Renal cortex interstitium (tissue), 11 donors: ENCODE results near the gene IRX2. TPM values are rescaled to one million over a fixed set of nuclear protein-coding genes. Genes with fewer than 3 reads are reported as not detected.

Source experiments
- DNase-seq, 11 donors: peaks; one replicate each; pipeline ENCODE4 v3.0.0-alpha.2; 2013; ENCODE audit warnings: low read depth in 9 of 11, low spot score in 4 of 11; ENCODE audit errors: extremely low read depth in 1 of 11
- polyA plus RNA-seq, 3 donors: library from polyadenylated mRNA; unstranded; fragments of 120-200 nt; gene quantifications; one replicate each; pipeline ENCODE4 v1.2.1, GENCODE V29; 2013; ENCODE audit not compliant: insufficient read length in 3 of 3

IRX2 gene
- polyA plus RNA-seq, 3 donors = 19.8 to 29.6 (median 27.0) TPM

DNA sequence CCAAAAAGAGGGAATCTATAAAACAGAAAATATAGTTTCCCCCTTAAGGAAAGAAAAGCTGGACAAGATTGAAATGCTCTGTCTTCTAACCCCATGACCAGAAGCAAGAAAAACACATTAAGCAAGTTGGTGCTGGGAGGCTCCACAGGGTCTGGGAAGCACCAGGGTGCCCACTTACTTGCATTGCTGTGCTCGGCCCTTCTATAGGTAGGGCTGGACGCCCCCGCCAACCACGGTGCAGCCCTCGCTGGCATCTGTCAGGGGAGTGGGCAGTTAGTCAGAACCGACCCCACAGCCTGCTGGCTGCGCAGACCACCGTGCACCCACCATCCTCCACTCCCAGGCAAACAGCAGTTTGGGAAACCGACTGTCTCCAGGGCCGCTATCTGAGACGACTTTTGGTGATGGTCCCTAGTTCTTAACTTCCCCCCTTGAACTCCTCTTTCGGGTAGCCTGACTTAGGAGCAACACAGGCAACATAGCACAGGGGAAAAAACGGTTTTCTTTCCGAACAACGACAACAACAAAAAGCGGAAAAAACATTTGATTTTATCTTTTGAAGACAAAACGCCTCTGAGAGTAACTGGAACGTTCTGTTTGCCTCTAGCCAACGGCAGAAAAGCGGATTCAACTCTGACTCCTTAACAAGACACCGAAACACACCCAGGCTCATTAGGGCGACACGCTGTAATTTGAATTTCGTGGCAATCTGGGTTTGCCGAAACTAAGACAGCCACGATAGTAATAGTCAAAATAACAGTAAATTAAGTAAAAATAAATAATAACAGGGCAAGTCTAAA, 3.9 kb downstream of the IRX2 start:
- DNase-seq = no peak

DNA sequence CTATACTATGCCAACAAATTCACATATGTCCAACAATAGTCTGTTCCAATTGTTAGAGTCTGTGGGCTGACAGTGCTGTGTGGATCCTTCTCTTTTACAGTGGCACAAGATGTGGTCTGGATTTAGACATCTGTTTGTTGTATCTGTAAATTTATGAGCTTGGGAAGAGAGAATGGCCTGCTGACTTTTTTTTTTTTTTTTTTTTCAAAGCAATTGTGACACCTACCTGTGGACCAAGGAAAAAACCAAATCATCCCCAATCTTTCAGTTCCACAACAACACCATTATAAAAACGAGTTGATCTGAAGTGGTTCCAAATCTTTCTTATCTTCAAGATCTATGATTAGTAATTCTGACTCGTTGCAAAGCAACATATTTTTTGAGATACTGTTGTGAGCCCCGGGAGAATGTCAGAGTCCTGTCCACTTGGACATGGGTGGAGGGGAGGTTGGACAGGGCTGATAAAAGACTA, 4.9 kb downstream of the IRX2 start:
- no peak for DNase-seq

DNA sequence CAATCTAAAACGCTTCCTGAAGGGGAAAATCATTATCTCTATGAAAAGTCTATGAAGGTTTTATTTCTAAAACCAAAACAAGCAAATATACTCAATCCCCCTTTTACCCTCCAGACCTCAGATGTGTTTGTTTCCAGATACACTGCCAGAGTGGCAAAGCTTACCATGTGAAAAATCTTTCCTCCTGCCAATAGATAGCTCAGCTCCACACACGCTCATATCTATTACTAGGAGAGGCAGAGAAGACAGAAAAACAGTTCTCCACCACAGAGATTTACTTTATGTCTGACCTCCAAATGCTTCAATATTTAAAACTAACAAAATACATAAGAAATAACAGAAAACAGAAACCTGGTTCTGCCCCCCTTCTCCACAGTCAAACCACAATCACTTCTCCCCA, 7.0 kb downstream of the IRX2 start:
- DNase-seq = no peak

DNA sequence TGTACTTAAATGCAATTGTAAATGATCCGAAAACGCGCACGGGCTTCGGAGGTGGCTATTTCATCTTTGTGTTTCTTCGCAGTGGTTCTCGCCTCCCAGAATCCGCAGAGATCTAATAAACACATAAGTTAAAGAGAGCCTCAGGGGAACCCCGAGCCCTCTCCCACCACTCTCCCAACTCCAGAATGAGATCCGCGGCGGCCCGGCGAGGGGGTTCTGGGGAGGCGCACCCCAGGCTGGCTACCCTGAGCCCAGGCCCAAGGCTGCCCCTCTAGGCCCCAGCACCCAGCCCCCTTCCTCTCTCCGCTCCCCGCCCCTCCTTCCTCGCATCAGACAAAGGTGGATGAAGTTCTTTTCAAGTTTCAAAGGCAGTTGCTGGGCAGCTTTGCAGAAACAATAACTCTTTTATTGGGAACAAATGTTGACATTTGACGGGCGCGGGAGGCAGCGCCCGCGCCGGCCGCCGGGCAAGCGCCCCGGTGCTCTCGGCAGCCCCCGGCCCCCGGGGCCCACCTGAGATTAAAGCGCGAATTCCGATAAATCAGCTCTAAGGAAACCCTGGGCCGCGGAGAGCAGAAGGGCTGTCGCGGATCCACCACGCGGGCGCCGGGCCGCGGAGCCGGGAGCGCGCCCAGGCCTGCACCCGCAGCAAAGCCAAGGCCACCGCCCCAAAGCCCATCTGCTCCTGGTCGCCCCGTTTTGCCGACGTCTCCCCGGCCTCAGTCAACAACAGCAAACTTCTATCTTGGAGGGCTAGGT, 8.4 kb downstream of the IRX2 start:
- DNase-seq = no peak

DNA sequence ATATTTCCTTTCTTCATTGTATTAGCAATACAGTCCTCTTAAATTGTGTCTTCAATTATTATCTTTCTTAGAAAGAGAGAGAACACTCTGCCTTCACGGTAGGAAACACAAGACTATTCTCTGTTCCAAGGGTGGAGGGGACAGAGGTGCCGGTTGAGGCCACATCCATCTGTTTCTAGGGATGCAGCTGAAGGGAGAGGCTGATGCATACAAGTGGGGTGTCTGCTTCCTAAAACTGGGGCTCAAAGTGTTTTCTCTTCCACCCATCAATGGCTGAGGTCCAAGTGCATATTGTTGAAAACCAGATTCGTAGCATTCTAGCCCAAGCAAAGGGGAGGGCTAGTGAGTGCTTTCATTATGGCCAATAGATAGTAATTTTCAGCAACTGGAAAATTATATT, 9.5 kb downstream of the IRX2 start:
- DNase-seq = no peak

DNA sequence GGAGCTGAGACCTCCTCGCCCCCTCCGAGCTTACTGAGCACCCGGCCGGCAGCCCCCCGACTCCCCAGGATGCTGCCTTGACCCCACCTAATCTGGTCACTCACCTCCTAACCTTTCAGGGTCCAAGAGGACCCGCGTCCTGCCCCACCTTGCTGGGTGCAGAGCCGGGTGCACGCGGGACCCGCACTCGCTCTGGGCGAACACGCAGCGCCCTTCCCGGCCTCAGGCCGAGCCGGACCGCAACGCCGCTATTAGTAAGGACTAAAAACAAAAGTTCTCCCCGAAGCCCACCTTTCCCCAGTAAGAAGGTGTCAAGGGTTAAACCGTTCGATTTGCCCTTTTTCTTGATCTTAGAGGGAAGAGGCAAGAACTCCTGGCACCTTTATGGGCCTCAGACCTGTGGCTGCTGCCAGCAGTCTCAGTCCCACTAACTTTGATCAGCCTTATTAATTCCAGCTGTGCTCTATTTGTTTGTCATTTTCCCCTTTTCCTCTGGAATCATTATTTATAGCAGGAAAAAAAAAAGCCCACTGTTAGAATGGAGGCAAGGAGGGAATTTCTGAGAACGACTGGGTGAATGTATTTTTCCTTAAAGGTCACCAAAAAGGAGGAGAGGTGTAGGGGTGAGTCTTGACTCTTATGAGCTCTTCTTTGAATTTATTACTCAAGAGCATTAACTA, 10.5 kb downstream of the IRX2 start:
- no peak for DNase-seq

DNA sequence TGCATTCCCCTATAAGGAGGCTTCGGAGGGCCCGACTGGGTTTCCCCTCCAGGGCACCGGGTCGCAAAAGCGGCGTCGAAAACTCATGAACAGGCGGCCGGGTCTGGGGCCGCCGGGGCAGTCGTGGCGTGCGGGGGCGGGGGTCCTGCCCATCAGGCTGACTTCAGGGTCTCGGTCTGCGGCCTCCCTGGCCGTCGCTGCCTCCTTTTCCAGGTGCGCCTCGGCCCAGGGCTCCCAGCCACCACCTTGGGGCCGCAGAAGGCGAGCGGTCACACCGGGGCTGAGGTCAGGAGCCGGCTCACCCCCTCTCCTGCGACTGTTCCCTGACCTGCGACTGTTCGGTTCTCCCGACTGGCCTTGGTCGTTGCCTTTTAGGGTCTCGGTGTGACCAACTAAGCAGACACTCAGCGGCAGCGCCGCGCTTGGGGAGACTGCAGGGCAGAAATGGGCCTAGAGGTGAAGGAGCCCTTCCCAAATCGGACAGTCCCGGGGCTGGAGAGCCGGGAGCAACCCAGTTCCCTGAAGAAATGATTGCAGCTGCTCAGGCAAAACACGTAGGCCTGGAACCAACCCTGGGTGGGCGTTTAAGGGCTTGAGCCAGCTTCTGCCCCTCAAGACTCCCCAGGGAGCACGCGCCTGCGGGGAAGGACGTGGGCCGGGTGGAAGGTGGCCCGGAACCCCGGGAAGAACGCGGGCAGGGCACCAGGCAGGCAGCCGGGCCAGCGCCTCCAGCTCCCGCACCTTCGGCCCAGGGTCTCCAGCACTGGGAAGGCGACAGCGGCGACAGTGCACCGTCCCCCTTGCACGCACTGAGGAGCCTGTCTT, 11.2 kb downstream of the IRX2 start:
- DNase-seq = no peak

DNA sequence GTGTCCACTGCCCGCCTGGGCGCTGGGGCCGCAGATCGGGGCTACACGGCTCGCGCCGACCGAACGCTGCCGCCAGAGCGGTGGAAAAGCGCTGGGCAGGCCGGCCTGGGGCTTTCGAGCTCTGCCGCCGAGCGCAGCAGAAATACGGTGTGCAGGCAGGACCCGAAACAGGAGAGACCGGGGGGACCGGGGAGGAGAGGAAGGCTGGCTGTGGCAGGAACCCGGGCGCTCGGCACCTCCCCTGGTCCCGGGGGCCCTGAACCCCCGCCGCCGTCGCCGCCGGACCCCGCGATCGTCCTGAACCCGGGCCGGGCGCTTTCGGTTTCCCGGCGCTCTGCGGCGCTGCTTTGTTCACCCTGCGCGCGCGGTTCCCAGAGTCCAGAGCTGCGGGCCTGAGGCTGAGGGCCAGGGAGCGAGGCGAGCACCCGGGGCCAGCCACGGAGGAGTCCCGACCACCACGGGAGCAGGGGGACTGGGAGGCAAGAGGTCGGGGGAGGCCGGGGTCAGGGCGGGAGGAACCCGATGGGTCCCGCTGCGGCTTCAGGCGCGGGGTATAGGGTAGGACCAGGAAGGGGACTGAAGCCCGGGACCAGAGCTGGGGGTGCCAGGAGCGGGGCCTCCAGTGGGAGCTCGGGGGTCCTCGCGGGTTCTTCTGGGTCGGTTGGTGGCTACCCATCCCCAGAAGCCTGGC, 12.0 kb downstream of the IRX2 start:
- DNase-seq = no peak

DNA sequence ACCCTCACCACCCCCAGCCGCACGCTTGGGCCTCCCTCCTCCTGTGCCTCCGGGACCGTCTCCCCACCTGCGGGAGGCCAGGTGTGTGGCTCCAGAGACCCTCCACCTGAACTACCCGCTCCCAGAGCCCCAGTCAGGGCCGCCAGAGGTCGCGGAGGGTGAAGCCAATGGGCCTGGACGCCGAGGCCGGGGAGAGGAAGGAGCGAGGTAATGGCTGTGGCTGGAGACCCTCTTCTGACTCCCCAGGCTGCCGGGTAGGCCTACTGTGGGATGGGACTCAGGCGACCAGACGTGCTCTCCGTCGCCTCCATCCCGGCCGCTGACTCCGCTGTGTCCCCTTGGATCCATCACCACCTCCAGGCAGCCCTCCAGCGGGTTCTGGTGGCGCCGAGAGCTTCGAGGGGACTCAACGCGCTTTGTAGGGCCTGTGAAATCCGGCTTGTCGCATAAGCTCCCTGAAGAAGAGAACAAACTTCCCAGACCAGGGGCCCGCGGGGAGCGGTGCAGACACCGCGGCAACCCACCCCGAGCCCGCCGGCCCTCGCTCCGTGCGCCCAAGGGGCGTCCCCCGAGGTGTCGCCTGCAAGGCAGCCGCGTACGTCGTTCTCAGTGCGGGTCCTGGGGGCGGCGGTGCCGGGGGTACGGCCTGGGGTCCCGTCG, 12.6 kb downstream of the IRX2 start:
- no peak for DNase-seq

DNA sequence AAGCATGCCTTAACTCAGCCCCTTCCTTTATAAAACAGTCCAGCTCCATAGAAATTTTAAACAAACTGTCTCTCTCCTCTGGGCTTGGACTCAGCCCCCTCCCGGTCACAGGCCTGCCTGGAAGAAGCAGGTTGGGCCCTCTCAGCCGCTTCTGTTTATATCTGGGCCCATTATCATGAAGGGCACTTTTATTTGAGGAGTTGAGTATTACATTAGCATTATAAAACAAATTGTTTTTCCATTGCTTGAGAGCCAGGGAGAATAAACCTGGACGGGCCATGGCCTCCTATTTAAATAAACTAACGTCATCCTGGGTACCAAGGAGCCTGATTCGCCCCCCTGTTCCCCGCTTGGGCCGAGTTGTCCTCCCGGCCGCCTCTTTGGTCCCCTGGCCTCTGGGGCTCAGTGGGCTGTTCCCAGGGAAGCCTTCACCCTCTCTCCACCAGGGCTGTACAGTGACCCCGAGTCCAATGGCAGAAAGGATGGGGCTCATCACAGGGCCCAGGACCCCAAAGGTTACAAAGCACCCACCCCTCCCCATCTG, 13.2 kb downstream of the IRX2 start:
- DNase-seq = no peak

DNA sequence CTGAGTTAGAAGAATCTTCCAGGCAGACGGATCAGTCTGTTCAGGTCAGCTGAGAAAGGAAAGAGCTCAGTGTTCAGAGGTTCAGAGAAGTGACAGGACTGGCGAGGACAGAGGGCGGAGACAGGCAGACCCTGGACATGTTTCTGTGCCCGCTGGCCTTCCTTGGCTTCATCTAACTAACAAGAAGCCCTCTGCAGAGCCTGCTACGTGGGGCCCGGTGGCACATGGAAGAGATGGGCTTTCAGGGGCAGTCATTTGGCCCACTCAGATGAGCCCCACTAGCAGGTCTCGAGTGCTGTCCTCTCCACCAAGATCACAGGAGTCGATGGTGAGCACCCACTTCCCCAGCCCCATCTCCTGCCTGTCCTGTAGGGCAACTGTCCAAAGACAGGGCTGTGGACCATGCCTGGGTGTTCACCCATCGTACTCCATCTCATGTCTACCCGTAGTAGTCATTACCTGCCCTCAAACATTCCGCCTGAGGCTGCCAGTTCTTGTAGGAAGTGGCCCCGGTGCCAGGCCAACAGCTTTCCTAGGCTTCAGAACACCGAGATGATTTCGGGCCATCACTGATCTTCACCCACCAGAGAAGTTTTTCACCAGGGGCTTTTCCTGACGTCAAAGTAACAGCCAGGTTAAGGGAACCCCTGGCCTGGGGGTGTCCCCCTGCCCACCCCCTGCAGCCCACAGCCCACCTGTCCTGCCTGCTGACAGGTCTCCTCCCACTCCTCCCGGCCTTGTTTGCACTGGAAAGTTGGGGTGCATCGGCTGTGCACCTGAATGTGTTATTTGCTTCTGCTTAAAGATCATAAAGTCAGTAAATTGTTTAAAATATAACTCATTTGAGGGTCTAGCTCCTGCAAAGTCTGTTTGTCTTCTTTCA, 14.0 kb downstream of the IRX2 start:
- no peak for DNase-seq

DNA sequence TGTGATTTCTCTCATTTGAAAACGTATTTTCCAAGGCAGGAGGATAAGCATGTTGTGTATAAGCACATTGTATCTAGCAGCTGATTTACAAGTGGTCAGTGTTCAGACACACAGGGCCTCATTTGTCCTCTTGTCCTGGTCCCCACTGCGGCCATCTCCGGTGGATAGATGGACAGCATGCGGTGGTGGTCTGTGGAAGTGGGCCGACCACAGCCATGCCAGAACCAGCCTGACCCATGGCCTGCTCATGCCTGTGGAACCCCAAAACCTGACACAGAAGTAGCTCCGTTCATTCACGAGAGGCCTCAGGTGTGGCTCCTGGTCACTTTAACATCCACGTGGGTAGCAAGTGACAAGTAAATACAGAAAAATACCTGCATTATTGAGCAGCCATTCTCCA, 14.6 kb downstream of the IRX2 start:
- no peak for DNase-seq

DNA sequence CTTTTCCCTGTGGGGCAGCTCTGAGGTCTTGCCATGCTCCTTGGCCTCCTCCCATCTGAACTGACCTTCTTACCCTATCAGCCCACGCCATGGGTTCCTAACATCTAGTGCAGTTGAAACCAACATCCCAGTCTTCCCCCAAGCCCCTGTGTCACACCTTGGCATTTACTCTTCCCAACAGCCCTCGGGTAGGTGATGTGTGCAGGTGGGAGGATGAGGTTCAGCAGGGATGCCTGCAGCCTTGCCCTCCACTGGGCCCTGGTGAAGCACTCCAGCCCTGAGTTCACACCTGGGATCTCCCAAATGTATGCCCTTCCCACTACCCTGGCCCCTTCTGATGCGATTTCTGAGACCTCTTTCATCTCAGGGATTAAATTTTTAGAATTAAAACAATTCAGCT, 15.5 kb downstream of the IRX2 start:
- DNase-seq = no peak

DNA sequence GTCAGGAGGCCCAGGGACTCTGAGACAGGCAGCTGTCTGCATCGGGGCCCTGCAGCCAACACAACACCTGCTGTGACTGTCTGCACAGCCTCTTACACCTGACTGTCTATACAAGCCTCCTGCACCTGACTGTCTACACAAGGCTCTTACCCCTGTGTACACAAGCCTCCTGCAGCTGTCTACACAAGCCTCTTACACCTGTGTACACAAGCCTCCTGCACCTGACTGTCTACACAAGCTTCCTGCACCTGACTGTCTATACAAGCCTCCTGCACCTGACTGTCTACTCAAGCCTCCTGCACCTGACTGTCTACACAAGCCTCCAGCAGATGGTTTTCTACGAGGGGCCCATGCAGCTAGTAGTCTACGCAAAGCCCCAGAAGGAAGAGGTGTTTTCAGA, 18.6 kb downstream of the IRX2 start:
- DNase-seq = no peak

DNA sequence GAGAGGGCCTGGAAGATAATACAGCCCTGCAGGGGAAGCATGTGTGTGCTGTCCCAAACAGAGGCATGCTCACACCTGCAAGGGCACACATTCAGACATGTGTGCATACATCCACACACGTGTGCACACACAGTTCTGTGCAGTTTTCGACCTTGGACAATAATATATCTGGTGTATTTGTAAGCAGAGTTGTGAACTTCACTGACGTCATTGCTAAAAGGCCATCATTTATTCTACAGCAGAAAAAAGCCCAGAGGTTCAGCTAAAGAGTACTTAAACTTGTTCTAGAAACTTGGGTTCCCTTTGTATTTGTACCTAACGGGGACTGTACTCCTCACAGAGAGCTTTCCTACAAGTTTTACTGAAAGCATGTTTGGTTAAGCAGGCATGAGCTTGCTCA, 19.5 kb downstream of the IRX2 start:
- DNase-seq = no peak

DNA sequence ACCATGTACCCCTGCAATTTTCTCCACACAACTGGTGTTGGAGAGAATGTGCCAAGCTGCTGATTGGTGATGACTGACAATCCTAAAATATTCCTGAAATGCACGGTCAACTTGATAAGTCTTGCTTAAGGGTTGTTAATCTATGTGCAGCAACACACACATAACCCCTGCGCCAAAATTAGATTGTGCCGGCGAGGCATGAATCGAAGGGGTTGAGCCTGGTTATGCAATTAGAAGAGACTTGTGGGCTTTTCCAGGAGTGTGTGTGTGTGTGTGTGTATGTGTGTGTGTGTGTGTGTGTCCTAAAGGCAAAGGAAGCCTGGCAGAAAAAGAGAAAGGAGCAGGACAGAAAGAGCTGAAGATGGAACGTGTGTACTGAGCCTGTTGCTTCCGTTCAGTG, 22.3 kb downstream of the IRX2 start:
- DNase-seq = no peak

DNA sequence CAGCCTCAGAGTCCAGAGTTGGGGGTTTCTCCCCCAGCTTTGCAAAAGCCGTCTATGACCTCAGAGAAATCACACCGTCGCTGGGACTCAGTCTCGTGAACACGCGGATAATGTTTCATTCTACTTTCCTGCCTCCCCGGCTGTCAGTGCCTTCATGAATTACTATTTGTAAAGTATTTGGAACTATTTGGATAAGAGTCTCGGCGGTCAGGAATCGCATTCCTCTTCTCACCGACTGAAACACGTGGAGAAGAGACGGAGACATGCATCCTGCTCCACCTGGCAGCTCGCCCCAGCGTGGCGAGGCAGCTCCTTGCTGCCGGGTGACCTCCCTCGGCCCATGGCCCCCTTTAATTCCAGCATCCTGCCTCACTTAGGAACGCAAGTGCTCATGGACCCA, 23.9 kb downstream of the IRX2 start:
- DNase-seq = no peak
